WTC11 (cell line): ENCODE results near the gene CLN6. TPM values are rescaled to one million over a fixed set of nuclear protein-coding genes. Genes with fewer than 3 reads are reported as not detected.
A peak's percentile ranks its signal among the peaks of the same experiment; 100 is the strongest.

Source experiments
- ATAC-seq: fragments of 200-7000 bp; cut with Tn5 transposase; 2 replicates; pipeline ENCODE4 v1.10.0; 2021; ENCODE audit warnings: mild to moderate bottlenecking, moderate library complexity
- CTCF ChIA-PET: fragments of 300-600 bp; sonication (Branson Sonifier 250); formaldehyde crosslinking; loops from one replicate; lab custom pipeline; 2021; ENCODE audit warnings: antibody characterized with exemption; lab: Charles Lee
- POLR2A ChIA-PET: fragments of 350-600 bp; sonication (Branson Sonifier 250); formaldehyde crosslinking; loops from one replicate; lab custom pipeline; 2021; ENCODE audit warnings: antibody characterized with exemption; lab: Charles Lee
- DNase-seq: peaks from one replicate; pipeline ENCODE4 v3.0.0; 2021; ENCODE audit warnings: low spot score
- H3K27ac Mint-ChIP-seq: 2 replicates; pipeline ENCODE4 v1.8.0; 2021; ENCODE audit warnings: mixed read lengths
- H3K27me3 Mint-ChIP-seq: 2 replicates; pipeline ENCODE4 v1.8.0; 2021; ENCODE audit warnings: low read depth, mild to moderate bottlenecking, moderate library complexity, mixed read lengths
- H3K36me3 Mint-ChIP-seq: 2 replicates; pipeline ENCODE4 v1.8.0; 2021; ENCODE audit warnings: mixed read lengths
- H3K4me1 Mint-ChIP-seq: 2 replicates; pipeline ENCODE4 v1.8.0; 2022; ENCODE audit warnings: mixed read lengths
- H3K4me3 Mint-ChIP-seq: 2 replicates; pipeline ENCODE4 v1.8.0; 2021; ENCODE audit warnings: mild to moderate bottlenecking, moderate library complexity, mixed read lengths
- H3K9me3 Mint-ChIP-seq: 2 replicates; pipeline ENCODE4 v1.8.0; 2021; ENCODE audit warnings: mixed read lengths
- AR ChIP-seq: fragments of 250-450 bp; sonication (Bioruptor Pico); IDR thresholded peaks from 2 replicates; pipeline ENCODE4 v1.9.0; 2021; ENCODE audit warnings: mild to moderate bottlenecking
- CREB1 ChIP-seq: sonication (generic); formaldehyde crosslinking; IDR thresholded peaks from 2 replicates; pipeline ENCODE4 v1.8.0; 2023; ENCODE audit warnings: mild to moderate bottlenecking, missing genetic modification reagents
- FOXP4 ChIP-seq: sonication (generic); formaldehyde crosslinking; IDR thresholded peaks from 2 replicates; pipeline ENCODE4 v1.8.0; 2022; ENCODE audit warnings: mild to moderate bottlenecking, missing genetic modification reagents
- IRF2 ChIP-seq: sonication (generic); formaldehyde crosslinking; IDR thresholded peaks from 2 replicates; pipeline ENCODE4 v1.8.0; 2022; ENCODE audit warnings: low read depth, missing genetic modification reagents, borderline replicate concordance
- JAZF1 ChIP-seq: fragments of 250-450 bp; sonication (Bioruptor Pico); IDR thresholded peaks from 2 replicates; pipeline ENCODE4 v1.9.0; 2021; ENCODE audit warnings: moderate library complexity, mild to moderate bottlenecking, inconsistent platforms
- OVOL2 ChIP-seq: fragments of 250-450 bp; sonication (Bioruptor Pico); IDR thresholded peaks from 2 replicates; pipeline ENCODE4 v1.9.0; 2021; ENCODE audit warnings: mild to moderate bottlenecking, borderline replicate concordance
- RORB ChIP-seq: fragments of 250-450 bp; sonication (Bioruptor Pico); IDR thresholded peaks from 2 replicates; pipeline ENCODE4 v1.9.0; 2021; ENCODE audit warnings: mild to moderate bottlenecking
- SMAD3 ChIP-seq: sonication (generic); formaldehyde crosslinking; IDR thresholded peaks from 2 replicates; pipeline ENCODE4 v1.8.0; 2022; ENCODE audit warnings: missing genetic modification reagents, mild to moderate bottlenecking, borderline replicate concordance
- TEAD4 ChIP-seq: sonication (generic); formaldehyde crosslinking; IDR thresholded peaks from 2 replicates; pipeline ENCODE4 v1.8.0; 2022; ENCODE audit warnings: mild to moderate bottlenecking, missing genetic modification reagents
- ZBTB21 ChIP-seq: sonication (generic); formaldehyde crosslinking; IDR thresholded peaks from 2 replicates; pipeline ENCODE4 v1.8.1; 2023; ENCODE audit warnings: mild to moderate bottlenecking, missing genetic modification reagents, borderline replicate concordance
- ZNF219 ChIP-seq: sonication (generic); formaldehyde crosslinking; IDR thresholded peaks from 2 replicates; pipeline ENCODE4 v1.8.0; 2023; ENCODE audit warnings: missing genetic modification reagents, mild to moderate bottlenecking, borderline replicate concordance
- ZNF396 ChIP-seq: fragments of 250-450 bp; sonication (Bioruptor Pico); IDR thresholded peaks from 2 replicates; pipeline ENCODE4 v1.8.0; 2021; ENCODE audit warnings: mild to moderate bottlenecking, moderate library complexity, borderline replicate concordance
- total RNA-seq: library from RNA; stranded (reverse); gene quantifications from 3 replicates; pipeline ENCODE4 v1.2.3, GENCODE V29; 2021
- TF ChIP-seq, protein P1 (sequence below): sonication (generic); formaldehyde crosslinking; conservative IDR thresholded peaks from 2 replicates; pipeline ENCODE4 v1.8.1; 2023; ENCODE audit warnings: mild to moderate bottlenecking, low read depth, missing genetic modification reagents, moderate library complexity
- TF ChIP-seq, protein P2 (sequence below): fragments of 250-450 bp; sonication (Bioruptor Pico); IDR thresholded peaks from 2 replicates; pipeline ENCODE4 v1.8.0; 2021; ENCODE audit warnings: mild to moderate bottlenecking
- TF ChIP-seq, protein P3 (sequence below): fragments of 250-450 bp; sonication (Bioruptor Pico); IDR thresholded peaks from 2 replicates; pipeline ENCODE4 v1.9.0; 2021; ENCODE audit warnings: mild to moderate bottlenecking, borderline replicate concordance

The CLN6 gene
- total RNA-seq, 1 experiment from 2014 or later, result 50.2 TPM

GRCh38 chr15:68274201-68274848 is 44.8 kb upstream of the CLN6 start (continued):
- no peak for TF ChIP-seq ZBTB21
- TF ChIP-seq, protein P1, sequence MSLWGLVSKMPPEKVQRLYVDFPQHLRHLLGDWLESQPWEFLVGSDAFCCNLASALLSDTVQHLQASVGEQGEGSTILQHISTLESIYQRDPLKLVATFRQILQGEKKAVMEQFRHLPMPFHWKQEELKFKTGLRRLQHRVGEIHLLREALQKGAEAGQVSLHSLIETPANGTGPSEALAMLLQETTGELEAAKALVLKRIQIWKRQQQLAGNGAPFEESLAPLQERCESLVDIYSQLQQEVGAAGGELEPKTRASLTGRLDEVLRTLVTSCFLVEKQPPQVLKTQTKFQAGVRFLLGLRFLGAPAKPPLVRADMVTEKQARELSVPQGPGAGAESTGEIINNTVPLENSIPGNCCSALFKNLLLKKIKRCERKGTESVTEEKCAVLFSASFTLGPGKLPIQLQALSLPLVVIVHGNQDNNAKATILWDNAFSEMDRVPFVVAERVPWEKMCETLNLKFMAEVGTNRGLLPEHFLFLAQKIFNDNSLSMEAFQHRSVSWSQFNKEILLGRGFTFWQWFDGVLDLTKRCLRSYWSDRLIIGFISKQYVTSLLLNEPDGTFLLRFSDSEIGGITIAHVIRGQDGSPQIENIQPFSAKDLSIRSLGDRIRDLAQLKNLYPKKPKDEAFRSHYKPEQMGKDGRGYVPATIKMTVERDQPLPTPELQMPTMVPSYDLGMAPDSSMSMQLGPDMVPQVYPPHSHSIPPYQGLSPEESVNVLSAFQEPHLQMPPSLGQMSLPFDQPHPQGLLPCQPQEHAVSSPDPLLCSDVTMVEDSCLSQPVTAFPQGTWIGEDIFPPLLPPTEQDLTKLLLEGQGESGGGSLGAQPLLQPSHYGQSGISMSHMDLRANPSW (CRISPR knock-in tag), result no peak
- no peak for TF ChIP-seq ZNF396 (CRISPR knock-in tag)

GRCh38 chr15:68272721-68273271 is 43.3 kb upstream of the CLN6 start:
- Mint-ChIP-seq H3K4me3 (no peak overlapping the region), H3K4me1 (peaks cover 30% of the 10 kb centered on the region), H3K27me3 (no peaks in the 10 kb centered on the region), H3K27ac (no peak overlapping the region), H3K36me3 (no peaks in the 10 kb centered on the region), H3K9me3 (no peaks in the 10 kb centered on the region)
- DNase-seq, result no peak
- ATAC-seq, result no peak
- CTCF ChIA-PET, result interaction anchor here (1.2 to 2.5 kb wide), 2 partner anchors 20 to 32 kb away, joined by 3 to 12 read pairs; no protein-coding TSS in a partner anchor
- POLR2A ChIA-PET, result no interaction called here
- TF ChIP-seq JAZF1 (CRISPR knock-in tag) (no peak), IRF2 (CRISPR knock-in tag) (no peak), OVOL2 (CRISPR knock-in tag) (no peak), TEAD4 (CRISPR knock-in tag) (no peak), FOXP4 (CRISPR knock-in tag) (no peak)

- H3K36me3 Mint-ChIP-seq, result no peaks in the 10 kb centered on the region
- H3K4me3 Mint-ChIP-seq, result peak overlapping the region; percentile 29; the same call in 1 of the 2 replicates
- POLR2A ChIA-PET, result no interaction called here
- TF ChIP-seq FOXP4 (CRISPR knock-in tag) (no peak), ZNF219 (CRISPR knock-in tag) (no peak), AR (CRISPR knock-in tag) (no peak), RORB (CRISPR knock-in tag) (no peak), SMAD3 (CRISPR knock-in tag) (no peak), CREB1 (no peak)
- TF ChIP-seq, protein P2, sequence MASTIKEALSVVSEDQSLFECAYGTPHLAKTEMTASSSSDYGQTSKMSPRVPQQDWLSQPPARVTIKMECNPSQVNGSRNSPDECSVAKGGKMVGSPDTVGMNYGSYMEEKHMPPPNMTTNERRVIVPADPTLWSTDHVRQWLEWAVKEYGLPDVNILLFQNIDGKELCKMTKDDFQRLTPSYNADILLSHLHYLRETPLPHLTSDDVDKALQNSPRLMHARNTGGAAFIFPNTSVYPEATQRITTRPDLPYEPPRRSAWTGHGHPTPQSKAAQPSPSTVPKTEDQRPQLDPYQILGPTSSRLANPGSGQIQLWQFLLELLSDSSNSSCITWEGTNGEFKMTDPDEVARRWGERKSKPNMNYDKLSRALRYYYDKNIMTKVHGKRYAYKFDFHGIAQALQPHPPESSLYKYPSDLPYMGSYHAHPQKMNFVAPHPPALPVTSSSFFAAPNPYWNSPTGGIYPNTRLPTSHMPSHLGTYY, result no peak
- TF ChIP-seq, protein P3, sequence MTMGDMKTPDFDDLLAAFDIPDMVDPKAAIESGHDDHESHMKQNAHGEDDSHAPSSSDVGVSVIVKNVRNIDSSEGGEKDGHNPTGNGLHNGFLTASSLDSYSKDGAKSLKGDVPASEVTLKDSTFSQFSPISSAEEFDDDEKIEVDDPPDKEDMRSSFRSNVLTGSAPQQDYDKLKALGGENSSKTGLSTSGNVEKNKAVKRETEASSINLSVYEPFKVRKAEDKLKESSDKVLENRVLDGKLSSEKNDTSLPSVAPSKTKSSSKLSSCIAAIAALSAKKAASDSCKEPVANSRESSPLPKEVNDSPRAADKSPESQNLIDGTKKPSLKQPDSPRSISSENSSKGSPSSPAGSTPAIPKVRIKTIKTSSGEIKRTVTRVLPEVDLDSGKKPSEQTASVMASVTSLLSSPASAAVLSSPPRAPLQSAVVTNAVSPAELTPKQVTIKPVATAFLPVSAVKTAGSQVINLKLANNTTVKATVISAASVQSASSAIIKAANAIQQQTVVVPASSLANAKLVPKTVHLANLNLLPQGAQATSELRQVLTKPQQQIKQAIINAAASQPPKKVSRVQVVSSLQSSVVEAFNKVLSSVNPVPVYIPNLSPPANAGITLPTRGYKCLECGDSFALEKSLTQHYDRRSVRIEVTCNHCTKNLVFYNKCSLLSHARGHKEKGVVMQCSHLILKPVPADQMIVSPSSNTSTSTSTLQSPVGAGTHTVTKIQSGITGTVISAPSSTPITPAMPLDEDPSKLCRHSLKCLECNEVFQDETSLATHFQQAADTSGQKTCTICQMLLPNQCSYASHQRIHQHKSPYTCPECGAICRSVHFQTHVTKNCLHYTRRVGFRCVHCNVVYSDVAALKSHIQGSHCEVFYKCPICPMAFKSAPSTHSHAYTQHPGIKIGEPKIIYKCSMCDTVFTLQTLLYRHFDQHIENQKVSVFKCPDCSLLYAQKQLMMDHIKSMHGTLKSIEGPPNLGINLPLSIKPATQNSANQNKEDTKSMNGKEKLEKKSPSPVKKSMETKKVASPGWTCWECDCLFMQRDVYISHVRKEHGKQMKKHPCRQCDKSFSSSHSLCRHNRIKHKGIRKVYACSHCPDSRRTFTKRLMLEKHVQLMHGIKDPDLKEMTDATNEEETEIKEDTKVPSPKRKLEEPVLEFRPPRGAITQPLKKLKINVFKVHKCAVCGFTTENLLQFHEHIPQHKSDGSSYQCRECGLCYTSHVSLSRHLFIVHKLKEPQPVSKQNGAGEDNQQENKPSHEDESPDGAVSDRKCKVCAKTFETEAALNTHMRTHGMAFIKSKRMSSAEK (CRISPR knock-in tag), result no peak
Observed at GRCh38 chr15:68271854-68272471, 42.4 kb upstream of the CLN6 start.

More at GRCh38 chr15:68271854-68272471, 42.4 kb upstream of the CLN6 start:
- CTCF ChIA-PET, result interaction anchor here (0.6 to 2.5 kb wide), 3 partner anchors 19 to 1774 kb away, joined by 3 to 12 read pairs (median 3); no protein-coding TSS in a partner anchor
- Mint-ChIP-seq H3K27ac (peak overlapping the region; percentile 67; the same call in 1 of the 2 replicates), H3K9me3 (no peaks in the 10 kb centered on the region), H3K27me3 (no peaks in the 10 kb centered on the region), H3K4me1 (peaks cover 27% of the 10 kb centered on the region)
- ATAC-seq (peak; percentile 78), DNase-seq (no peak)
